IMR-90 (cell line): Measurements from ENCODE around the gene FIGLA. TPM values are rescaled to one million over a fixed set of nuclear protein-coding genes. Genes with fewer than 3 reads are reported as not detected.

ENCODE experiments used
- ATAC-seq: fragments of 200-7000 bp; cut with Tn5 transposase; 2 replicates; pipeline ENCODE4 v1.9.1; 2020; ENCODE audit warnings: low read depth, mild to moderate bottlenecking, moderate library complexity
- BruUV-seq: library from RNA; stranded (reverse); fragments of 400-500 nt; replicated peaks from 2 replicates; lab custom pipeline; 2021; lab: Mats Ljungman, UMichigan
- CTCF ChIA-PET: fragments of 300-600 bp; formaldehyde crosslinking; extraction: SDS; loops from one replicate; lab custom pipeline; 2021; ENCODE audit warnings: antibody characterized with exemption; lab: Yijun Ruan, JAX
- POLR2A ChIA-PET: fragments of 300-600 bp; sonication (Branson Sonifier 250); formaldehyde crosslinking; loops from one replicate; lab custom pipeline; 2022; ENCODE audit warnings: antibody characterized with exemption; ENCODE audit not compliant: unreplicated experiment; lab: Charles Lee
- DNase-seq: peaks from one replicate; pipeline ENCODE4 v3.0.0; 2013
- H2AFZ ChIP-seq: replicated peaks from 2 replicates; pipeline ENCODE3; 2013; ENCODE audit warnings: low read length, mild to moderate bottlenecking; ENCODE audit not compliant: poor library complexity
- H2AK5ac ChIP-seq: 2 replicates; pipeline ENCODE4 v1.6.1; 2013; ENCODE audit warnings: low read depth, low read length, inconsistent platforms
- H2AK9ac ChIP-seq: replicated peaks from 2 replicates; pipeline ENCODE3; 2013; ENCODE audit warnings: mild to moderate bottlenecking, low read depth, low read length, moderate library complexity; ENCODE audit not compliant: poor library complexity
- H2BK120ac ChIP-seq: 2 replicates; pipeline ENCODE4 v1.6.1; 2013; ENCODE audit warnings: low read depth, low read length, inconsistent platforms
- H2BK15ac ChIP-seq: 3 replicates; pipeline ENCODE4 v1.6.1; 2013; ENCODE audit warnings: low read depth, low read length, inconsistent platforms
- H2BK20ac ChIP-seq: 2 replicates; pipeline ENCODE4 v1.6.1; 2013; ENCODE audit warnings: low read depth, mild to moderate bottlenecking, inconsistent platforms, low read length, moderate library complexity
- H2BK5ac ChIP-seq: 2 replicates; pipeline ENCODE4 v1.6.1; 2013; ENCODE audit warnings: mild to moderate bottlenecking, low read depth, low read length, inconsistent platforms; ENCODE audit not compliant: poor library complexity, severe bottlenecking
- H3K14ac ChIP-seq: replicated peaks from 2 replicates; pipeline ENCODE4 v1.6.1; 2013; ENCODE audit warnings: low read depth, low read length, inconsistent platforms
- H3K18ac ChIP-seq: 2 replicates; pipeline ENCODE4 v1.6.1; 2013; ENCODE audit warnings: low read depth, low read length, control low read depth
- H3K23ac ChIP-seq: 2 replicates; pipeline ENCODE4 v1.6.1; 2013; ENCODE audit warnings: low read depth, low read length, inconsistent platforms
- H3K27ac ChIP-seq: 2 replicates; pipeline ENCODE4 v1.5.1; 2013; ENCODE audit warnings: mild to moderate bottlenecking, control low read depth, low read length; ENCODE audit not compliant: insufficient read depth
- H3K27me3 ChIP-seq: 2 replicates; pipeline ENCODE4 v1.6.1; 2013; ENCODE audit warnings: low read length; ENCODE audit not compliant: control insufficient read depth, insufficient read depth
- H3K36me3 ChIP-seq: 2 replicates; pipeline ENCODE4 v1.6.1; 2013; ENCODE audit warnings: low read length, mixed read lengths; ENCODE audit not compliant: control insufficient read depth, insufficient read depth
- H3K4ac ChIP-seq: 2 replicates; pipeline ENCODE4 v1.6.1; 2013; ENCODE audit warnings: low read depth, low read length, inconsistent platforms
- H3K4me1 ChIP-seq: 2 replicates; pipeline ENCODE4 v1.6.1; 2013; ENCODE audit warnings: low read length, mixed read lengths; ENCODE audit not compliant: control insufficient read depth, insufficient read depth
- H3K4me2 ChIP-seq: 2 replicates; pipeline ENCODE4 v1.6.1; 2013; ENCODE audit warnings: low read depth, mild to moderate bottlenecking, control low read depth, low read length, moderate library complexity
- H3K4me3 ChIP-seq: 2 replicates; pipeline ENCODE4 v1.5.1; 2013; ENCODE audit warnings: low read depth, mild to moderate bottlenecking, control low read depth, low read length, moderate library complexity; ENCODE audit not compliant: insufficient read depth
- H3K56ac ChIP-seq: 2 replicates; pipeline ENCODE4 v1.6.1; 2013; ENCODE audit warnings: low read length, inconsistent platforms; ENCODE audit not compliant: insufficient read depth; ENCODE audit errors: extremely low read depth
- H3K79me1 ChIP-seq, 2 experiments: 2 replicates each; pipeline ENCODE4 v1.6.1; 2013; ENCODE audit warnings: low read length in 2 of 2, inconsistent platforms in 1 of 2, low read depth in 1 of 2
- H3K9ac ChIP-seq: 2 replicates; pipeline ENCODE4 v1.6.1; 2013; ENCODE audit warnings: low read depth, low read length, control low read depth
- H3K9me1 ChIP-seq: 2 replicates; pipeline ENCODE4 v1.6.1; 2013; ENCODE audit warnings: low read length, inconsistent platforms; ENCODE audit not compliant: insufficient read depth
- H3K9me3 ChIP-seq: 2 replicates; pipeline ENCODE4 v1.6.1; 2013; ENCODE audit warnings: low read length; ENCODE audit not compliant: control insufficient read depth, insufficient read depth
- H4K20me1 ChIP-seq: 2 replicates; pipeline ENCODE4 v1.6.1; 2013; ENCODE audit warnings: low read length, inconsistent platforms; ENCODE audit not compliant: insufficient read depth
- H4K5ac ChIP-seq: 2 replicates; pipeline ENCODE4 v1.6.1; 2013; ENCODE audit warnings: mild to moderate bottlenecking, low read depth, low read length, control low read depth
- H4K8ac ChIP-seq, 2 experiments: 2 replicates each; pipeline ENCODE4 v1.6.1; 2013; ENCODE audit warnings: low read depth in 2 of 2, low read length in 2 of 2, control low read depth in 1 of 2, inconsistent platforms in 1 of 2
- H4K91ac ChIP-seq: 2 replicates; pipeline ENCODE4 v1.6.1; 2013; ENCODE audit warnings: low read depth, low read length, inconsistent platforms; ENCODE audit not compliant: insufficient read depth
- BHLHE40 ChIP-seq: fragments of 150-350 bp; IDR thresholded peaks from 2 replicates; pipeline ENCODE4 v1.6.1; 2016; ENCODE audit warnings: mild to moderate bottlenecking, low read depth, low read length
- CEBPB ChIP-seq: IDR thresholded peaks from 2 replicates; pipeline ENCODE4 v1.6.1; 2012; ENCODE audit warnings: low read depth, low read length, improper control_type of control experiment
- CHD1 ChIP-seq: IDR thresholded peaks from 2 replicates; pipeline ENCODE4 v1.6.1; 2012; ENCODE audit warnings: low read depth, low read length, improper control_type of control experiment
- ELK1 ChIP-seq: fragments of 150-350 bp; IDR thresholded peaks from 2 replicates; pipeline ENCODE4 v1.6.1; 2016; ENCODE audit warnings: low read depth, mild to moderate bottlenecking, low read length, moderate library complexity, borderline replicate concordance
- FOS ChIP-seq: fragments of 150-350 bp; IDR thresholded peaks from 2 replicates; pipeline ENCODE4 v1.6.1; 2016; ENCODE audit warnings: low read depth, low read length
- MAFK ChIP-seq: IDR thresholded peaks from 2 replicates; pipeline ENCODE4 v1.6.1; 2012; ENCODE audit warnings: low read depth, low read length, improper control_type of control experiment
- MAZ ChIP-seq: IDR thresholded peaks from 2 replicates; pipeline ENCODE4 v1.6.1; 2012; ENCODE audit warnings: low read depth, mild to moderate bottlenecking, low read length, improper control_type of control experiment, moderate library complexity, borderline replicate concordance
- MXI1 ChIP-seq: IDR thresholded peaks from 2 replicates; pipeline ENCODE4 v1.6.1; 2012; ENCODE audit warnings: low read depth, mild to moderate bottlenecking, low read length, moderate library complexity, borderline replicate concordance
- NFE2L2 ChIP-seq: fragments of 150-350 bp; IDR thresholded peaks from 2 replicates; pipeline ENCODE4 v1.6.1; 2016; ENCODE audit warnings: low read depth, mild to moderate bottlenecking, low read length
- POLR2A ChIP-seq: IDR thresholded peaks from 2 replicates; pipeline ENCODE4 v1.6.1; 2012; ENCODE audit warnings: mild to moderate bottlenecking, low read depth, low read length
- RAD21 ChIP-seq: IDR thresholded peaks from 2 replicates; pipeline ENCODE4 v1.6.1; 2012; ENCODE audit warnings: low read length, improper control_type of control experiment
- RCOR1 ChIP-seq: IDR thresholded peaks from 2 replicates; pipeline ENCODE4 v1.6.1; 2012; ENCODE audit warnings: mild to moderate bottlenecking, low read length, improper control_type of control experiment; ENCODE audit not compliant: insufficient replicate concordance
- RFX5 ChIP-seq: IDR thresholded peaks from 2 replicates; pipeline ENCODE4 v1.8.0; 2012; ENCODE audit warnings: low read depth, mild to moderate bottlenecking, low read length, moderate library complexity
- SMC3 ChIP-seq: fragments of 150-350 bp; IDR thresholded peaks from 2 replicates; pipeline ENCODE4 v1.6.1; 2016; ENCODE audit warnings: low read depth, mild to moderate bottlenecking, antibody characterized with exemption, low read length, moderate library complexity
- USF2 ChIP-seq: fragments of 150-350 bp; IDR thresholded peaks from 2 replicates; pipeline ENCODE4 v1.6.1; 2017; ENCODE audit warnings: mild to moderate bottlenecking, antibody characterized with exemption, low read length, low read depth
- WGBS, 2 experiments: methylation state at CpG; one replicate each; pipeline versions ENCODE4 v1.1.5 to v1.1.7; 2013; ENCODE audit warnings: missing lambda C conversion rate in 2 of 2; ENCODE audit not compliant: insufficient read length in 1 of 2; ENCODE audit errors: extremely low coverage in 2 of 2; 5-methylcytosine and 5-hydroxymethylcytosine counted together
- dilution Hi-C: fragments of 300-500 bp; cut with HindIII; formaldehyde crosslinking; loops from one replicate; pipeline ENCODE4 v1.14.3; 2018; ENCODE audit warnings: low sequenced_read_pairs; ENCODE audit not compliant: unreplicated experiment
- in situ Hi-C: fragments of 300-500 bp; cut with MboI; formaldehyde crosslinking; loops from 3 replicates; pipeline ENCODE4 v1.14.3; 2019; ENCODE audit warnings: low sequenced_read_pairs, inconsistent platforms, mixed read lengths
- intact Hi-C: fragments of 100-400 bp; cut with micrococcal nuclease; formaldehyde crosslinking; loops from 2 replicates; pipeline ENCODE4 v1.10.0; 2022
- polyA plus RNA-seq, 3 experiments: library from polyadenylated mRNA; depleted of rRNA; stranded (reverse); fragments of >200 nt; gene quantifications; 2 replicates each; pipeline ENCODE4 v1.2.3, GENCODE V29; 2012; ENCODE audit warnings: low replicate concordance in 1 of 3
- total RNA-seq: library from RNA; depleted of rRNA; stranded (reverse); fragments of >200 nt; gene quantifications from 2 replicates; pipeline ENCODE4 v1.2.3, GENCODE V29; 2012
- TF ChIP-seq, protein P1 (sequence below): conservative IDR thresholded peaks from 2 replicates; pipeline ENCODE4 v1.5.1; 2012; ENCODE audit warnings: mild to moderate bottlenecking, low read depth, low read length, improper control_type of control experiment

Gene FIGLA
- total and polyA plus RNA-seq, 2 of the 4 experiments (the other 2 are of a cell fraction), result not detected

GRCh38 chr2:70733646-70734180 lies 56.7 kb downstream of the FIGLA start:
- no peak overlapping the region for H2AK9ac ChIP-seq
- no TSS peak for BruUV-seq
- H2BK120ac ChIP-seq, result no peak overlapping the region
- H3K4ac ChIP-seq, result no peak overlapping the region
- no peak overlapping the region for H3K9ac ChIP-seq
- no peak for ATAC-seq
- no peak overlapping the region for H3K18ac ChIP-seq
- no peak overlapping the region for H2BK15ac ChIP-seq
- no peaks in the 10 kb centered on the region for H3K79me1 ChIP-seq
- H3K4me2 ChIP-seq, result no peak overlapping the region
- no peak overlapping the region for H2AFZ ChIP-seq
- intact Hi-C loops, result no loop called here
- H4K8ac ChIP-seq, result no peak overlapping the region
- H3K36me3 ChIP-seq, result no peaks in the 10 kb centered on the region
- H3K56ac ChIP-seq, result no peak overlapping the region
- no peak overlapping the region for H4K5ac ChIP-seq
- in situ Hi-C loops, result no loop called here
- ChIA-PET POLR2A (no interaction called here), CTCF (no interaction called here)
- no peak overlapping the region for H2BK20ac ChIP-seq
- no peak overlapping the region for H3K27ac ChIP-seq
- H3K14ac ChIP-seq, result no peak overlapping the region
- H4K91ac ChIP-seq, result no peak overlapping the region
- H3K23ac ChIP-seq, result no peak overlapping the region
- no peaks in the 10 kb centered on the region for H3K9me3 ChIP-seq
- dilution Hi-C loops, result no loop called here
- no peaks in the 10 kb centered on the region for H4K20me1 ChIP-seq
- H3K27me3 ChIP-seq, result peaks cover 4% of the 10 kb centered on the region
- no peak overlapping the region for H2BK5ac ChIP-seq
- no peaks in the 10 kb centered on the region for H3K9me1 ChIP-seq
- no peak overlapping the region for H3K4me3 ChIP-seq
- no peaks in the 10 kb centered on the region for H3K4me1 ChIP-seq
- no CpG with 5 or more reads among the region's 7 CpGs for WGBS, 2 experiments
- no peak for DNase-seq
- H2AK5ac ChIP-seq, result no peak overlapping the region
- TF ChIP-seq MXI1 (no peak), SMC3 (no peak), NFE2L2 (no peak), MAZ (no peak), RAD21 (no peak), CEBPB (no peak), MAFK (no peak), RFX5 (no peak), FOS (no peak), POLR2A (no peak), BHLHE40 (no peak), USF2 (no peak), CHD1 (no peak), ELK1 (no peak), RCOR1 (no peak)
- TF ChIP-seq, protein P1, sequence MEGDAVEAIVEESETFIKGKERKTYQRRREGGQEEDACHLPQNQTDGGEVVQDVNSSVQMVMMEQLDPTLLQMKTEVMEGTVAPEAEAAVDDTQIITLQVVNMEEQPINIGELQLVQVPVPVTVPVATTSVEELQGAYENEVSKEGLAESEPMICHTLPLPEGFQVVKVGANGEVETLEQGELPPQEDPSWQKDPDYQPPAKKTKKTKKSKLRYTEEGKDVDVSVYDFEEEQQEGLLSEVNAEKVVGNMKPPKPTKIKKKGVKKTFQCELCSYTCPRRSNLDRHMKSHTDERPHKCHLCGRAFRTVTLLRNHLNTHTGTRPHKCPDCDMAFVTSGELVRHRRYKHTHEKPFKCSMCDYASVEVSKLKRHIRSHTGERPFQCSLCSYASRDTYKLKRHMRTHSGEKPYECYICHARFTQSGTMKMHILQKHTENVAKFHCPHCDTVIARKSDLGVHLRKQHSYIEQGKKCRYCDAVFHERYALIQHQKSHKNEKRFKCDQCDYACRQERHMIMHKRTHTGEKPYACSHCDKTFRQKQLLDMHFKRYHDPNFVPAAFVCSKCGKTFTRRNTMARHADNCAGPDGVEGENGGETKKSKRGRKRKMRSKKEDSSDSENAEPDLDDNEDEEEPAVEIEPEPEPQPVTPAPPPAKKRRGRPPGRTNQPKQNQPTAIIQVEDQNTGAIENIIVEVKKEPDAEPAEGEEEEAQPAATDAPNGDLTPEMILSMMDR, result no peak
